Measurements from ENCODE around the gene CFAP100.
A peak's percentile ranks its signal among the peaks of the same experiment; 100 is the strongest.

The CFAP100 gene

GRCh38 chr3:126423191-126424038 is 28.7 kb downstream of the CFAP100 start:
- TF ChIP-seq CTCF (conservative IDR thresholded peaks at IDR 0.05; ENCODE audit: low read length) = no peak
- DNase-seq (ENCODE audit: low read depth) = no peak
- no peak overlapping the region for H3K4me3 ChIP-seq (ENCODE audit: low read length)

- H3K4me3 ChIP-seq (ENCODE audit: low read length) = no peak overlapping the region
- no peak for DNase-seq (ENCODE audit: low read depth)
- TF ChIP-seq CTCF (conservative IDR thresholded peaks at IDR 0.05; ENCODE audit: low read length) = no peak
Observed at GRCh38 chr3:126424039-126424717, 29.5 kb downstream of the CFAP100 start.

- TF ChIP-seq CTCF (conservative IDR thresholded peaks at IDR 0.05; ENCODE audit: low read length) = no peak
- H3K4me3 ChIP-seq (ENCODE audit: low read length) = no peak overlapping the region
- DNase-seq (ENCODE audit: low read depth) = no peak
Observed at GRCh38 chr3:126424751-126425150, 30.0 kb downstream of the CFAP100 start.

- TF ChIP-seq CTCF (conservative IDR thresholded peaks at IDR 0.05; ENCODE audit: low read length) = no peak
- H3K4me3 ChIP-seq (ENCODE audit: low read length) = no peak overlapping the region
- DNase-seq (ENCODE audit: low read depth) = no peak
Observed at GRCh38 chr3:126431103-126431534, 36.4 kb downstream of the CFAP100 start.

- no peak overlapping the region for H3K4me3 ChIP-seq (ENCODE audit: low read length)
- peak; percentile 17 for DNase-seq (ENCODE audit: low read depth)
- TF ChIP-seq CTCF (conservative IDR thresholded peaks at IDR 0.05; ENCODE audit: low read length) = no peak
Observed at GRCh38 chr3:126432361-126433104, 37.8 kb downstream of the CFAP100 start.

- no peak for TF ChIP-seq CTCF (conservative IDR thresholded peaks at IDR 0.05; ENCODE audit: low read length)
- DNase-seq (ENCODE audit: low read depth) = no peak
- no peak overlapping the region for H3K4me3 ChIP-seq (ENCODE audit: low read length)
Observed at GRCh38 chr3:126433105-126433430, 38.4 kb downstream of the CFAP100 start.
